GM19240 (cell line): ENCODE data around the gene DPYD.

Experiments
- DNase-seq: peaks from one replicate; pipeline ENCODE4 v3.0.0; 2011; ENCODE audit warnings: low spot score; ENCODE audit not compliant: insufficient read length

Gene DPYD

GRCh38 chr1:97623220-97623619 is 297.6 kb downstream of the DPYD start:
- DNase-seq: no peak

- DNase-seq: no peak
Measured at GRCh38 chr1:97621955-97622354, 298.9 kb downstream of the DPYD start.

DNA sequence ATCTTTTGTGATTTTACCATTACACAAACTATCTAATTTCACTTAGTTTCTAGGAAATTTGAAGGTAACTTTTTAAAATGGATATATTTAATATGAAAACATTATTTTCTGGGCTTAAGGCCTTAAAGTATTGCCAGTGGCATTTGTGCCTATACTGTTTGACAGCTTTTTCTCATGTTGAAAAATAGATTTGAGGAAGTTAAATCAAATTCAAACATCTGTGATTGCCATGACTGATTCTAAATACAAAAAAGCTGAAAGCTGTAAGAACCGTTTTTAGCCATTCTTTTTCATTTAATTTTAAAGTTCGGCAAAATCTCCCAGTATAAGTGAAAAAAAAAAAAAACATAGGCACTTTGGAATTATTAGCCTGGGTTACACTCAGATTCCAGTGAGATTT is 301.1 kb downstream of the DPYD start:
- no peak for DNase-seq

DNA sequence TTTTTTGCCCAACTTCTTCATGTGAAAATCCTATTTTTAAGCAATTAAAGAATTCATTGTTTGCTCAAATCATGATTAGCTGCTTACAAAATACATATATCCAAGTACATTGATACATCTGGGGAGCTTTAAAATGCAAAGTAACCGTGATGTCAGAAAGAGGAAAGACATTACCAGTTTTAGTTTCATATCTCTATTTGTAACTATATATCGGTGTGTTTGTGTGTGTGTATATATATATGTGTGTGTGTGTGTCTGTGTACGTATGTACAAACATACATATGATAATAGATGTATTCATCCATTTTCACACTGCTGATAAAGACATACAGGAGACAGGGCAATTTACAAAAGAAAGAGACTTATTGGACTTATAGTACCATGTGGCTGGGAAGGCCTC is 310.1 kb downstream of the DPYD start:
- DNase-seq: no peak

GRCh38 chr1:97610102-97610501 is 310.7 kb downstream of the DPYD start:
- no peak for DNase-seq

- DNase-seq: no peak
Measured at GRCh38 chr1:97608272-97608671, 312.6 kb downstream of the DPYD start.

- DNase-seq: no peak
Measured at GRCh38 chr1:97603776-97604175, 317.1 kb downstream of the DPYD start.

- DNase-seq: no peak
Measured at GRCh38 chr1:97603218-97603617, 317.6 kb downstream of the DPYD start.

GRCh38 chr1:97599447-97599846 is 321.4 kb downstream of the DPYD start:
- no peak for DNase-seq

- no peak for DNase-seq
Measured at GRCh38 chr1:97593192-97593591, 327.6 kb downstream of the DPYD start.

GRCh38 chr1:97588772-97589171 is 332.1 kb downstream of the DPYD start:
- no peak for DNase-seq

DNA sequence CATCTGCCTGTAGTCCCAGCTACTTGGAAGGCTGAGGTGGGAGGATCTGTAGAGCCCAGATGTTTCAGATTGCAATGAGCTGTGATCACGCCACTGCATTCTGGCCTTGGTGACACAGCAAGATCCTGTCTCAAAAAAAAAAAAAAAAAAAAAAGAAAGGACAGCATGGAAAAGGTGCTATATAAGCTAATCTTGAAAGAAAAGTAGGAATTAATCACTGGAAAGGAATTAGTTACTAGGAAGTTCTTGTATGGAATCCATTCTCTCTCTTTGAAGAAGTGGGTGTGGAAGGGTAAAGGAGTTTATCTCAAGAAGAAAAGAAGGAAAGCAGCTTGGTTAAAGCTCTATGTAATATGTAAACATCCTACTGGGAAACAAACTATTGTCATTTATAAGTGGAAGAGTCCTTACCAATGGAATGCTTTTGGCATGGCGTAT is 339.2 kb downstream of the DPYD start:
- no peak for DNase-seq

GRCh38 chr1:97577613-97578012 is 343.2 kb downstream of the DPYD start:
- no peak for DNase-seq

DNA sequence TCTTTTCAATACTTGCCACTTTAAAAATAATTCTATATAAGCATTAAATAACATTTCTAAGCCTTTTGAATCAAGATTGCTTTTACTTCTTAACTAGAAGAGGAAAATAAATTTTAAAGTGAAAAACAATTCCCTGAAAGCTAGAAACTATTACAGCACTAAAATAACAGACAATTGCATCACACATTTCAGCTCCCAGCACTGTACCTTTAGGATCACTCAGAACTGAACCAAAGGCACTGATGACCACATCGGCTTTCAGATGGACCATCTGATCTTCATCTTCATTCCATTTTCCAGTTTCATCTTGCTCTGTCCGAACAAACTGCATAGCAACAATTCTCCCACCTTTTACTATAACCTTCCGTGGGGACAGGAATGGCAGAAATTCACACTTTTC is 347.3 kb downstream of the DPYD start:
- DNase-seq: no peak

DNA sequence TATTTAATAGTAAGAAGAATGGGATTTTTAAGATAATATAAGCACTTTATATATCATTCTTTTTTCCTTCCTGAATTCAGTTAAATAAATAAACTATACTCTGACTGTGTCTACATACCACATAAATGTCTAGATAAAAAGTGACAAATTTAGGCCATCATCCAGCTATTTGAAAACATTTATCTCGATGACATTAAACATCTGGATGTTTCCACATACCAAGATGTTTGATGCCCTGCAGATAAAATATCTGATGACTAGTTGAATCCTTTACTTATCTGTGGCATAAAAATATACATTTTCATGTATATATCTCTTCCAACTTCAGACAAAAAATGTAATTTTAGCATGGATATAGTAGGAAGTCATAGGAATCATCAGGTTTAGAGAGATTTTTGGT is 348.3 kb downstream of the DPYD start:
- no peak for DNase-seq

DNA sequence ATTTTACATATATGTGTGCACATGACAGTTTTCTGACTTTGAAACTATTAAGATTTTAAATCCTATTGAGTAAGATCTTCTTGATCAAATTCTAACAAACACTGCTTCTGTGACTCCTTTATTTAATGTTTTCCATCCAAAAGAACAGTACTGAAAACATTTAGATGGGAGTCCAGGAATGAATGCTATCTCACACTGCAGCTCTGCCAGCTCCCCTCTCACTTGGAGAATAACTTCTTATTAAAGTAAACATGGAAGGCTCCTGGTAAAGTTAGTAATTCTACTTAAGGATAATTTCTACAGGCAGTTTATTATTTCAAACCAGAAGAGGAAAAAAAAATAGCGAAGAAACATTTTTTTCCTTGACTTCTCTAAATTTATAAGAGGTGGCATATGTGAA is 349.1 kb downstream of the DPYD start:
- no peak for DNase-seq

DNA sequence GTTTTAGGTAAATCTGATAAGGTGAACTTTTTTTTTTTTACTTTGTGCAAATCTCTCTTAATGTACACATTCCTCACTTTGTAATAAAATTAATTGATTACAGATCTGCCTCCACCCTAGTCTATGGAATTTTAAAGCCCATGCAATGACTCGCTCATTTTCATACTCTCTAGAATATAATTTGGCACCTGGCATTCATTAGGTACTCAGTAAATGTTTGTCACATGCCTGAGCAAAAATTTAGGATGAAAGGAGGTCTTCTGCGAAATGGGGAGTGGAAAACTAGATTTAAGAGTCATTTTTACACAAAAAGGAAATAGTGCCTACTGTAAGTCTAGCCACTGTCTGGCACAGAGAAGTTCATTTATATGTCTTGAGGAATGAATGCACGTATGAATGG is 350.1 kb downstream of the DPYD start:
- no peak for DNase-seq

DNA sequence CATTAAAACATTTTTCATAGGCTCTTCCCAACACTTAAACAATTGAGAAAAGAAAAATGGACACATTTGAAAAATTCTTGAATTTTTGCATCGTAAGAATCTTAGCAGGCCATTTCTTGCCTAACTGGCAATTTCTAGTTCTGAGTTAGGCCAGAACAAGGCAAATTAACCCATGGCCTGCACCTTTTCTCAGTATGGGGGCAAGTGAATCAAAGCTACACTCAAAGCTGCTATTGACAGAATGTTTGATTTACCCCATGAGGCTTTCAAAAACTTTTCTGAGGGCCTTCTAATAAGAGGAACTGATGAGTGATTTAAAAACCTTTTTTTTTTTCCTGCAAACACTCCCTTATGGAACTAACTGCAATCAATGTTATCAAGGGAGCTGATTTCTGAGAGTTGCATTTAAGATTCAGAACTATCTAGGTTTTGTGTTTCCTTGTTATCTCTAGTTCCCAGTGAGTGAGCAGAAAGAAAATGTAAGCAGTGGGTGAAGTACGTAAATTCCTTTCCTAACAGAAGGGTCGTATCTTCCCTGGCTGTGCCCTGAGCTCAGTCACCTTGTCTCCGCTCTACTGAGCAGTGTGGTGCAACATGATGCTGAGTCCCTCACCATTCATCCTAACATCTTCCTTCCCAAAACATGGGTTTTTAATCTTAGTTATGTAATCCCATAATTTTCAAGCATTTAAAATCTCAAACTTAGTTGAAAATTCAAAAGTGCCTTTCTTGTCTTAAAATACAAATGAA is 353.7 kb downstream of the DPYD start:
- no peak for DNase-seq

- DNase-seq: no peak
Measured at GRCh38 chr1:97565886-97566285, 354.9 kb downstream of the DPYD start.

GRCh38 chr1:97563926-97564325 is 356.9 kb downstream of the DPYD start:
- no peak for DNase-seq

GRCh38 chr1:97562081-97562480 is 358.8 kb downstream of the DPYD start:
- DNase-seq: no peak

DNA sequence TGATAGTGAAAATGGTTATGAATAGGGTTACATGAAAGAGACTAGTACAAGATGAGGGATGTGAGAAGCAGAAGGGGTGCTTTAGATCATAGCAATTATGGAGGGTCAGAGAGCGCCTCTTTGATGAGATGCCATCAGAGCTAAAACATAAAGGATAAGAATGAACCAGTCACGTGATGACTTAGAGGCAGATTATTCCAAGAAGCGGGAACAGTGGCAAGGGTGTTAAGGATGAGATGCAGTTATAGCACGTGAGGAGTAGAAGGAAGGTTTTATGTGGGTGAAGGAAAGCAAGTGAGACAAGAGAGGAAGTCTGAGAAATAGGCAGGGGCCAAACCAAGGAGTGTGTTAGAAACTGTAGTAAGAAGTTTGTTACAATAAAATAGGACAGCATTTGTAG is 360.1 kb downstream of the DPYD start:
- no peak for DNase-seq

- DNase-seq: no peak
Measured at GRCh38 chr1:97553971-97554370, 366.9 kb downstream of the DPYD start.

- no peak for DNase-seq
Measured at GRCh38 chr1:97551113-97551512, 369.7 kb downstream of the DPYD start.
